Measurements from ENCODE around the gene CUBN.

Gene CUBN

GRCh38 chr10:16986082-16986405 lies 143.6 kb downstream of the CUBN start:
- no peak overlapping the region for H3K27ac ChIP-seq
- H3K36me3 ChIP-seq (ENCODE audit: control insufficient read depth, insufficient read depth, low read length) = no peaks in the 10 kb centered on the region
- H3K4me1 ChIP-seq = no peaks in the 10 kb centered on the region
- H3K4me3 ChIP-seq (ENCODE audit: low read depth, low read length) = no peak overlapping the region
- no peak overlapping the region for H3K9ac ChIP-seq
- no peaks in the 10 kb centered on the region for H3K27me3 ChIP-seq (ENCODE audit: control insufficient read depth, insufficient read depth, low read length)
- H3K9me3 ChIP-seq (ENCODE audit: control insufficient read depth, low read length) = no peaks in the 10 kb centered on the region
- no peak overlapping the region for H2AFZ ChIP-seq
- H3K4me2 ChIP-seq (ENCODE audit: low read length) = no peak overlapping the region
- no peak for TF ChIP-seq CTCF (IDR thresholded peaks at IDR 0.05)
- H3K79me2 ChIP-seq = no peaks in the 10 kb centered on the region

GRCh38 chr10:16984242-16984641 lies 145.4 kb downstream of the CUBN start:
- Histone ChIP-seq H3K27ac (no peak overlapping the region), H3K79me2 (no peaks in the 10 kb centered on the region), H2AFZ (no peak overlapping the region), H3K27me3 (ENCODE audit: control insufficient read depth, insufficient read depth, low read length) (no peaks in the 10 kb centered on the region), H3K4me1 (no peaks in the 10 kb centered on the region), H3K9me3 (ENCODE audit: control insufficient read depth, low read length) (no peaks in the 10 kb centered on the region), H3K9ac (no peak overlapping the region), H3K4me3 (ENCODE audit: low read depth, low read length) (no peak overlapping the region), H3K4me2 (ENCODE audit: low read length) (no peak overlapping the region), H3K36me3 (ENCODE audit: control insufficient read depth, insufficient read depth, low read length) (no peaks in the 10 kb centered on the region)
- TF ChIP-seq CTCF (IDR thresholded peaks at IDR 0.05) = no peak

GRCh38 chr10:16976803-16977202 lies 152.8 kb downstream of the CUBN start:
- H3K9ac ChIP-seq = no peak overlapping the region
- H3K27ac ChIP-seq = no peak overlapping the region
- H3K27me3 ChIP-seq (ENCODE audit: control insufficient read depth, insufficient read depth, low read length) = no peaks in the 10 kb centered on the region
- H3K4me1 ChIP-seq = no peaks in the 10 kb centered on the region
- H3K9me3 ChIP-seq (ENCODE audit: control insufficient read depth, low read length) = no peaks in the 10 kb centered on the region
- no peak for TF ChIP-seq CTCF (IDR thresholded peaks at IDR 0.05)
- no peak overlapping the region for H3K4me3 ChIP-seq (ENCODE audit: low read depth, low read length)
- H2AFZ ChIP-seq = no peak overlapping the region
- H3K79me2 ChIP-seq = no peaks in the 10 kb centered on the region
- no peaks in the 10 kb centered on the region for H3K36me3 ChIP-seq (ENCODE audit: control insufficient read depth, insufficient read depth, low read length)
- no peak overlapping the region for H3K4me2 ChIP-seq (ENCODE audit: low read length)

- Histone ChIP-seq H3K9ac (no peak overlapping the region), H2AFZ (no peak overlapping the region), H3K27ac (no peak overlapping the region), H3K36me3 (ENCODE audit: control insufficient read depth, insufficient read depth, low read length) (no peaks in the 10 kb centered on the region), H3K4me2 (ENCODE audit: low read length) (no peak overlapping the region), H3K9me3 (ENCODE audit: control insufficient read depth, low read length) (no peaks in the 10 kb centered on the region), H3K79me2 (no peaks in the 10 kb centered on the region), H3K4me1 (no peaks in the 10 kb centered on the region), H3K4me3 (ENCODE audit: low read depth, low read length) (no peak overlapping the region), H3K27me3 (ENCODE audit: control insufficient read depth, insufficient read depth, low read length) (no peaks in the 10 kb centered on the region)
- TF ChIP-seq CTCF (IDR thresholded peaks at IDR 0.05) = no peak
Measured at GRCh38 chr10:16975188-16975587, 154.4 kb downstream of the CUBN start.

- Histone ChIP-seq H3K4me3 (ENCODE audit: low read depth, low read length) (no peak overlapping the region), H3K36me3 (ENCODE audit: control insufficient read depth, insufficient read depth, low read length) (no peaks in the 10 kb centered on the region), H3K9ac (no peak overlapping the region), H2AFZ (peak overlapping the region; percentile 43), H3K27ac (peak overlapping the region; percentile 68), H3K27me3 (ENCODE audit: control insufficient read depth, insufficient read depth, low read length) (no peaks in the 10 kb centered on the region), H3K4me2 (ENCODE audit: low read length) (no peak overlapping the region), H3K9me3 (ENCODE audit: control insufficient read depth, low read length) (no peaks in the 10 kb centered on the region), H3K4me1 (peaks cover 23% of the 10 kb centered on the region), H3K79me2 (no peaks in the 10 kb centered on the region)
- no peak for TF ChIP-seq CTCF (IDR thresholded peaks at IDR 0.05)
Measured at GRCh38 chr10:16968416-16969041, 161.1 kb downstream of the CUBN start.

All from parathyroid adenoma (tissue), 2 donors.